Measurements from ENCODE around the gene ARL5B. TPM values are rescaled to one million over a fixed set of nuclear protein-coding genes. Genes with fewer than 3 reads are reported as not detected.
"Not testable (repeated sequence)": the region's sequence is repeated elsewhere in the genome, so short reads cannot be mapped to it uniquely, and the experiment has no call there.

Gene ARL5B, protein sequence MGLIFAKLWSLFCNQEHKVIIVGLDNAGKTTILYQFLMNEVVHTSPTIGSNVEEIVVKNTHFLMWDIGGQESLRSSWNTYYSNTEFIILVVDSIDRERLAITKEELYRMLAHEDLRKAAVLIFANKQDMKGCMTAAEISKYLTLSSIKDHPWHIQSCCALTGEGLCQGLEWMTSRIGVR
- 10 to 100 TPM; 35.3 to 40.7 (median 39.5) TPM for polyA plus RNA-seq (ENCODE audit: insufficient read length in 3 of 3)
- long read RNA-seq, donor 1, full-length matches to known transcripts, result 7 of 7 reads
- long read RNA-seq, donor 1, partial matches to known transcripts, result 0 of 7 reads
- long read RNA-seq, donor 1, other reads (novel, unspliced or antisense), result 0 of 7 reads
- long read RNA-seq, donor 2, full-length matches to known transcripts, result 9 of 9 reads
- long read RNA-seq, donor 2, partial matches to known transcripts, result 0 of 9 reads
- long read RNA-seq, donor 2, other reads (novel, unspliced or antisense), result 0 of 9 reads
- long read RNA-seq, donor 3, full-length matches to known transcripts, result 8 of 18 reads
- long read RNA-seq, donor 3, partial matches to known transcripts, result 10 of 18 reads
- long read RNA-seq, donor 3, other reads (novel, unspliced or antisense), result 0 of 18 reads
- long read RNA-seq, donor 4, full-length matches to known transcripts, result 5 of 5 reads
- long read RNA-seq, donor 4, partial matches to known transcripts, result 0 of 5 reads
- long read RNA-seq, donor 4, other reads (novel, unspliced or antisense), result 0 of 5 reads
- long read RNA-seq, donor 5, full-length matches to known transcripts, result 6 of 6 reads
- long read RNA-seq, donor 5, partial matches to known transcripts, result 0 of 6 reads
- long read RNA-seq, donor 5, other reads (novel, unspliced or antisense), result 0 of 6 reads
- long read RNA-seq, donor 6, full-length matches to known transcripts, result 11 of 11 reads
- long read RNA-seq, donor 6, partial matches to known transcripts, result 0 of 11 reads
- long read RNA-seq, donor 6, other reads (novel, unspliced or antisense), result 0 of 11 reads
- long read RNA-seq, donor 7, full-length matches to known transcripts, result 14 of 14 reads
- long read RNA-seq, donor 7, partial matches to known transcripts, result 0 of 14 reads
- long read RNA-seq, donor 7, other reads (novel, unspliced or antisense), result 0 of 14 reads
- long read RNA-seq, donor 8, full-length matches to known transcripts, result 8 of 8 reads
- long read RNA-seq, donor 8, partial matches to known transcripts, result 0 of 8 reads
- long read RNA-seq, donor 8, other reads (novel, unspliced or antisense), result 0 of 8 reads
- long read RNA-seq, donor 9, full-length matches to known transcripts, result 12 of 17 reads
- long read RNA-seq, donor 9, partial matches to known transcripts, result 5 of 17 reads
- long read RNA-seq, donor 9, other reads (novel, unspliced or antisense), result 0 of 17 reads
- long read RNA-seq, donor 10, full-length matches to known transcripts, result 13 of 13 reads
- long read RNA-seq, donor 10, partial matches to known transcripts, result 0 of 13 reads
- long read RNA-seq, donor 10, other reads (novel, unspliced or antisense), result 0 of 13 reads
- long read RNA-seq, donor 11, full-length matches to known transcripts, result 4 of 4 reads
- long read RNA-seq, donor 11, partial matches to known transcripts, result 0 of 4 reads
- long read RNA-seq, donor 11, other reads (novel, unspliced or antisense), result 0 of 4 reads
- long read RNA-seq, donor 12, full-length matches to known transcripts, result 20 of 26 reads
- long read RNA-seq, donor 12, partial matches to known transcripts, result 6 of 26 reads
- long read RNA-seq, donor 12, other reads (novel, unspliced or antisense), result 0 of 26 reads
- long read RNA-seq, donor 13, full-length matches to known transcripts, result 7 of 7 reads
- long read RNA-seq, donor 13, partial matches to known transcripts, result 0 of 7 reads
- long read RNA-seq, donor 13, other reads (novel, unspliced or antisense), result 0 of 7 reads
- long read RNA-seq, donor 14, result 0 reads
- long read RNA-seq, donor 15, full-length matches to known transcripts, result 9 of 9 reads
- long read RNA-seq, donor 15, partial matches to known transcripts, result 0 of 9 reads
- long read RNA-seq, donor 15, other reads (novel, unspliced or antisense), result 0 of 9 reads
- long read RNA-seq, donor 16, full-length matches to known transcripts, result 14 of 14 reads
- long read RNA-seq, donor 16, partial matches to known transcripts, result 0 of 14 reads
- long read RNA-seq, donor 16, other reads (novel, unspliced or antisense), result 0 of 14 reads

DNA sequence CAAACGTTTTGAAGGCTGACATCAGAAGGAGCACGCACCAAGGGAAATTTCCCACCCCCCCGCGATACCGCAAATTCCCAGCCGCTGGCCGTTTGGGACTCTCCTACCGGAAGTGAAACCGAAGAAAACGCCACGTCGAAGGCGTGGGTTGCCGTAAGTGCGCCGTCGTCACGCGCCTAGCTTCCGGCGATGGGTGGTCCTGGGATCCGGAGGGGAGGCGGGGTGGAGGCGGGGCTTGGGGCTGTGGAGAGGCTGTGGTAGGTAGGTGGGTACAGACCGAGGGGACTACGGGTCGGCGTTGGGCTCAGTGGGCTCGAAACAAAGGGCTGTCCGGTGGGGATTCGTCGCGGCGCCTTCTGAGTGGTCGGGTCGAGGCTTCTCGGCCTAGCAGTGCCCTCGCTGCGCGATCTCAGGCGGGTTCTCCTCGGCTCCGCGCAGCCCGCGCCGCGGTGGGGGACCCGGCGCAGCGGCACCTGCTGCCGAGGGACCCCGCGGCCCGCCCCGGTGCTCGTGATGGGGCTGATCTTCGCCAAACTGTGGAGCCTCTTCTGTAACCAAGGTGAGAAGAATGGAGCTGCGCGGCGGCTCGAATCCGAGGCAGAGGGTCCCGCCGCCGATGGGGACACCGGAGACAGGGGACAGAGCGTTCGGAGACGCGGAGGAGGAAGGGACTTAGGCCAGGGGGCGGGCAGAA is at the start of gene ARL5B:
TSS of gene ARL5B (plus strand) at position 307 of the 694 bp plus-strand sequence. CDS start at position 514, 207 bp downstream.
- DNase-seq, result peak; percentile 98

DNA sequence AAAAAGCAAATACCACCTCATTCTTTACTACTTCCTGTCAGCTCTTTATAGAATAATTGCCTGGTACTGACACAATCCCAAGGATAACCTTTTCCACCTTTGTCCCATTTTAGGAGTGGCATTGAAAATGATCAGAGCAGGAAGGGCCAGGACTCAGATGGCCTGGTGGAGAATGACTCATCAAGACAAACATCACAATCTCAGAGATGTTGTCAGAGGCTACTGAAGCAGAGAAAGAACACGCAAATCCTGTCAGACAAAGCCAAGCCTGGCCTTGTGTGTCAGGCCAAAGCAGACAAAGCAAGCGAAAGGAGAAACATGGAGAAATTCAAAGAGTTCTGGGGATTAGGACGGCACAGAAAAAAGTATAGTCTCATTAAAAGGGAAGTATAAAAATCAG is 48.7 kb upstream of the ARL5B start:
- no peak for DNase-seq

DNA sequence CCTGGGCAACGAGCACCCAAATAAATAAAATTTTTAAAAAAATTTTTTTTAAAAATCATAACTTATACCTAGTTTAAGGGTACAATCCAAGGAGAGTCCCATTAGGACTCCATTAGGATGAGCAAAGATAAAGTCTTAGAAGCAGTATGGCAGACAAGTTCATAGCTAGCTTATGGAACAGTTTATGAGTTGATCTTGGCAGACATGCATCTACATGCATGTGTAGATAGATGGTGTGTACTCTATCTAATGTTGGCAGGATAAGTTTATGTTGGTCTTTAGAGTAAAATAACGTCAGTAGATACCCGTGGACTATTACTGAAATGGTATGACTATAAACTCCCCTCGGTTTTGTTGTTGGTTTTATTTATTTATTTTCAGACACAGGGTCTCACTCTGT is 48.1 kb upstream of the ARL5B start:
- DNase-seq, result no peak

DNA sequence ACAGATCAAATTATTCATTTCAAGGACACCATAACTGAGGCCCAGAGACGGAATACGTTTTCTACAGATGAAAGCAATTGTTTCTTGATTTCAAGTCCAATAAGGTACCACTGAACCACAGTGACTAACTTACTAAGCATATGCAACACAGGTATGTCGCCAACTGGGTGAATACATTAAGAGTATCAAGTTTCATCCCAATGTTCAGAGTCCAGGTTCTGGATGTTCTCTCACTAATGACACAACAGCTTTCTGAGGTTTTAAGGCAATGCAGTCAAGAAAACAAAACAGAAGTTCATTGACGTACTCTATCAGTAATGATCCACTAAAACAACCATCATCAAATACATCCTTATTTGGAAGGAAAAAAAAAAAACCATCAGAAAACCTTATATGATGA is 43.6 kb upstream of the ARL5B start:
- DNase-seq, result no peak

DNA sequence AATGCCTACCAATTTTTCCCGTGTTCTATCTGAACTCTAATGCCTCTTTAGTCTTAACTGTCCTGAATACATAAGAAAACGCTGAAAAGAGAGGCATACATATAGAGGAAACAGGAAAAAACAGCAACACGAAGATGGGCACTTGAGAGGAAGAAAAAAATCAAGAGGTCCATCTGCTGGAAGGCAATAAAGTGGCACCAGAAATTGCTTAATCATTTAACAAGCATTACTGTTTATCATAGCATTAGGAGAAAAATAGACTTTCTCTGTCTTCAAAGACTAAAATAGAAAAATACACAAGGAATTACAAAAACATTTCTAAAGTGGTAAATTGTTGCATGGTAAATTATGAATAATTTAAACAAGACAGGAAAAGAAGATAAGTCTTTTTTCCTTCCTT is 42.9 kb upstream of the ARL5B start:
- no peak for DNase-seq

DNA sequence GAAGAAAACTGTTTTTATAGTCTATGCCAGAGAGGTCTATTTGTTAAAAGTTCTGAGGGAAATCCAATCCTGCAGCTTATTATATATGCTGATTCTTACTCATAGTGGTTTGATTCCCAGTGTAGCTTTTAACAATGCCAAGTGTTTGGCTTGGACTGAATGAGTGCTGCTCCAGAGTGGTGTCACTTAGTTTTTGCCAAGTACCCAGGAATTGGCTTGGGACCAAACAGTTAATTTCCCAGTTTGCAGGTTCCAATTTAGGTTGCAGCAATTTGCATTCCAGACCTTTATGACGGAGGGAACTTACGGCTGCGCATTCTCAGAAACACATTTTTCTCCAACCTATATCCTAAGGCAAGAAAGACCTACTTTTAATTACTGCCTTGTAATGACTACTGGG is 40.2 kb upstream of the ARL5B start:
- no peak for DNase-seq

DNA sequence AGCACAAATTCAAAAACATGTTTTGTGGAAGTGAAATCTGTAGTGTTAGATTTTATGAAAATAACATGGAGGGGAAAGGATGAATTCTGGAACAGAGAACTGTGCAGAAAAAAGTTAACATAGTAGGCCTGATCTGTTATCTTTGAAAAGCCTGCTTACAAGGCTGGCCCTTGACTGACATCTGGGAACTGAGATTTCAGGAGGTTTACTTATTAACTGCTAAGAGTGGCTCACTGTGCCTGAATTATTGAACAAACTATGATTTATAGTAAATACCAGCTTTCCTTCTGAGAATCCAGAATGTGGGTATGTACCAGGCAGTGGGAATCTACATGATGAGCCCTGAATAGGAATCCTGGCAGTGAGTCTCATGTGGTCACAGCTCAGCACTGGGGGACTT is 38.4 kb upstream of the ARL5B start:
- no peak for DNase-seq

DNA sequence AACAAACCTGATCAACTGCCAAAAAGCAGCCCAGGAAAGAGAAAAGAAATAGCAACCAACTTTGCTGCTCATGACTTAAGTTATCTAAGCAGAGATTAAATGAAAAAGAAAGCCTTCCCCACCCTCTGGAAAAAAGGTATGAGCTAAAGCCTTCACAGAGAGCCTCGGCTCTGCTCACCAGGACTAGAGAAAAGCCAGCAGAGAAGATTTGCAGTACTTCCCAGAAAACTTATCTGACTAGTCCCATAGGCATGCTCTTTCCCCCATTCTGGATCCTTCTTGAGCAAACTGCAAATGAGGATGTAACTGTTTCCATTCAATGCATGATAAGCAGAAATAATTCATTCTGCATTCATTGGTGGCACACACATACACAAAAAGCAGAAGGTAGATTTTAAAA is 35.6 kb upstream of the ARL5B start:
- DNase-seq, result not testable (repeated sequence)

DNA sequence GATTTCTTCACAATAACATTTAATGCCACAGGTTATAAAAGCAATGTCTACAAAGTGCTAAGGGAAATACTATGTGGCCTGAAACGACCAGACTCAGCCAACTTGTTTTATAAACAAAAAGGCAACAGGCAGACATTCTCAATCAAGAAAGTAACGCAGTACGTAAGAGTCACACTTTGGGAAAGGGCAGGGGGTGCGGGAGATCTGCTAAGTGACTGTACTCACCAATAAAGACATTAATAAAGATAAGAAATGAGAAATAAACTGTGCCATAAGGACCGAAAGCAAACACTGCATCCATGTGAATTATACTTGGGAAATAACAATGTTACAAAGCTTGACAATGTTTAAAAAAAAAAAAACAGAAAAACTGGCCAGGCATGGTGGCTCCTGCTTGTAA is 33.3 kb upstream of the ARL5B start:
- no peak for DNase-seq

DNA sequence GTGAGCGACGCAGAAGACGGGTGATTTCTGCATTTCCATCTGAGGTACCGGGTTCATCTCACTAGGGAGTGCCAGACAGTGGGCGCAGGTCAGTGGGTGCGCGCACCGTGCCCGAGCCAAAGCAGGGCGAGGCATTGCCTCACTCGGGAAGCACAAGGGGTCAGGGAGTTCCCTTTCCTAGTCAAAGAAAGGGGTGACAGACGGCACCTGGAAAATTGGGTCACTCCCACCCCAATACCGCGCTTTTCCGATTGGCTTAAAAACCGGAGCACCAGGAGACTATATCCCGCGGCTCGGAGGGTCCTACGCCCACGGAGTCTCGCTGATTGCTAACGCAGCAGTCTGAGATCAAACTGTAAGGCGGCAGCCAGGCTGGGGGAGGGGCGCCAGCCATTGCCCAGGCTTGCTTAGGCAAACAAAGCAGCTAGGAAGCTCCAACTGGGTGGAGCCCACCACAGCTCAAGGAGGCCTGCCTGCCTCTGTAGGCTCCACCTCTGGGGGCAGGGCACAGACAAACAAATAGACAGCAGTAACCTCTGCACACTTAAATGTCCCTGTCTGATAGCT is 31.7 kb upstream of the ARL5B start:
- peak; percentile 39 for DNase-seq

DNA sequence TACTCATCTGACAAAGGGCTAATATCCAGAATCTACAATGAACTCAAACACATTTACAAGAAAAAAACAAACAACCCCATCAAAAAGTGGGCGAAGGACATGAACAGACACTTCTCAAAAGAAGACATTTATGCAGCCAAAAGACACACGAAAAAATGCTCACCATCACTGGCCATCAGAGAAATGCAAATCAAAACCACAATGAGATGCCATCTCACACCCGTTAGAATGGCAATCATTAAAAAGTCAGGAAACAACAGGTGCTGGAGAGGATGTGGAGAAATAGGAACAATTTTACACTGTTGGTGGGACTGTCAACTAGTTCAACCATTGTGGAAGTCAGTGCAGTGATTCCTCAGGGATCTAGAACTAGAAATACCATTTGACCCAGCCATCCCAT is 26.7 kb upstream of the ARL5B start:
- not testable (repeated sequence) for DNase-seq

DNA sequence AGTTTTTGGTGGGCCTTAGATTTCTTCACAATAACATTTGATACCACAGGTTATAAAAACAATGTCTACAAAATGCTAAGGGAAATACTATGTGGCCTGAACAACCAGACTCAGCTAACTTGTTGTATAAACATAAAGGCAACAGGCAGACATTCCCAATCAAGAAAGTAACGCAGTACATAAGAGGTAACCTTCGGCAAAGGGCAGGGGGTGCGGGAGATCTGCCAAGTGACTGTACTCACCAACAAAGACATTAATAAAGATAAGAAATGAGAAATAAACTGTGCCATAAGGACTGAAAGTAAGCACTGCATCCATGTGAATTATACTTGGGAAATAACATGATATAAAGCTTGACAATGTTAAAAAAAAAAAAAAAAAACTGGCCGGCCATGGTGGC is 23.2 kb upstream of the ARL5B start:
- DNase-seq, result no peak

DNA sequence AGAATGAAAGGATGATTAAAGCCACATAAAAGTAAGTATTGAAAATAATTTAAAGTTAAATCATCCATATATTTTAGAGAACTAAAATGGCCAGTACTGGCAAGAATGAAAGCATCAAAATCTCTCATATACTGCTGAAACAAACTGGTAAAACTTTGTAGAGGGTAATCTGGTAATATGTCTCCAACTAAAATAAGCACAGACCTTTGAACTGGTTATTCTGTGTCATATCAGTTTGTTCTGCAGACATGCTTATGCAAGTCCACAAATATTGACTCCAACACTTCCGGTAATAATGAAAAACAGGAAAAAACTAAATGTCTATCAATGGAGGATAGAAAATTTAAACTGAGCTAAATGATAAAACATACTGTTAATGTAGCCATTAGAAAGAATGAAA is 21.8 kb upstream of the ARL5B start:
- not testable (repeated sequence) for DNase-seq

DNA sequence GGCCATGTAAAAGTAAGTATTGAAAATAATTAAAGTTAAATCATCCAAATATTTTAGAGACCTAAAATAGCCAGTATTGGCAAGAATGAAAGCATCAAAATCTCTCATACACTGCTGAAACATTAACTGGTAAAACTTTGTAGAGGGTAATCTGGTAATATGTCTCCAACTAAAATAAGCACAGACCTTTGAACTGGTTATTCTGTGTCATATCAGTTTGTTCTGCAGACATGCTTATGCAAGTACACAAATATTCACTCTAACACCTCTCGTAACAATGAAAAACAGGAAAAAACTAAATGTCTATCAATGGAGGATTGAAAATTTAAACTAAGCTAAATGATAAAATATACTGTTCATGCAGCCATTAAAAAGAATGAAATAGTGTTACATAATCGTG is 19.5 kb upstream of the ARL5B start:
- DNase-seq, result not testable (repeated sequence)

DNA sequence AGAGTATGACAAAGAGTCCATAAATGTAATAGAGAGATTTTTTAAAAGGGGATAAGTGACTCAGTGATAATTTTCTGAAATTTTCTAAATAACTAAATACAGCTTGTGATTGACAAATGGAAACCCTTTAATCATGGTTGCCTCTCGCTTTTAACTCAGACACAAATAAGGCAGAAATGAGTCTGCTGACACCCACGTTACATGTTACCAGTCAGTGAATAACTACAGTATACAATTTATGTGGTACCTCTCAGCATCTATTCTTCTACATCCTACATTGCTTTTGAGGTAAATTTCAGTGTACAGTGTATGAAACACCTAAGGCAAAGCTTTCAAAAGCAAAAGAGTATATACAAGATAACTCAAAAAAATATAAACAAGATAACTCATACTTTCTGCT is 12.1 kb upstream of the ARL5B start:
- no peak for DNase-seq

DNA sequence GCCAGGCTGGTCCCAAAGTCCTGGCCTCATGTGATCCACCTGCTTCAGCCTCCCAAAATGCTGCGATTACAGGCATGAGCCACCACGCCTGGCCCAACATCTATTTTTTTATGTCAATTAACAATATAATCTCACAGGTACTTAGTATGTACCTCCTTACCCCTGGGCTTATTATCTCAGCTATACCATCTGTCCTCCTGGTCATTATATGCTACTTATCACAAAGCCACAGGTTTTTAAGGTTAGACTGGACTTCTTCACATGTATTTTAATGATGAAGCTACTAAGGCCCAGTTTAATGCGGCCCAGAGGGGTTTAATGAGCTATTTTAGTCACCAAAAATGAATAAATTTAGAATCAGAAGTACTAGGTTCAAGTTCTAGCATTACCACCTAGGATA is 11.3 kb upstream of the ARL5B start:
- DNase-seq, result no peak

DNA sequence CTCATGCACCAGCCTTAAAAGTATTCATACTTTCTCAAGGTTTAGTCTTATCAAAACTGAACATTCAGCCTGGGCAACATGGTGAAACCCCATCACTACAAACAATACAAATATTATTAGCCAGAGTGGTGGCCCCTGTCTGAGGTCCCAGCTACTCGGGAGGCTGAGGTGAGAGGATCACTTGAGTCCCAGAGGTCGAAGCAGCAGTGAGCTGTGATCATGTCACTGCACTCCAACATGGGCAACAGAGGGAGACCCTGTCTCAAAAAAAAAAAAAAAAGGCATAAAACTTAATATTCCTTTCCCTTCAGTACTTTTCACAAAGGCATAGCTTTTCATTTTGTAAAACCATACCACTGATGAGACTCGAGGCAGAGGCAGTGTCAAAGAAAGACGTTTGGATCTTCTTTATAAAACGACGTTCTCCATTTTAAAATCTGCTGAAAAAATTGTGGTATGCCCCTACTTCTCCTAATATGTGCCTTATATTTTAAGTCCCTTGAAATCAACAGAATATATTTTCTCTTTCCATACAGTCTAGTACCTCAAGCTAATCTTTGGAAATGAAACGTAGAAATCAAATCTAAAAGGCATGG is 9.8 kb upstream of the ARL5B start:
- no peak for DNase-seq

DNA sequence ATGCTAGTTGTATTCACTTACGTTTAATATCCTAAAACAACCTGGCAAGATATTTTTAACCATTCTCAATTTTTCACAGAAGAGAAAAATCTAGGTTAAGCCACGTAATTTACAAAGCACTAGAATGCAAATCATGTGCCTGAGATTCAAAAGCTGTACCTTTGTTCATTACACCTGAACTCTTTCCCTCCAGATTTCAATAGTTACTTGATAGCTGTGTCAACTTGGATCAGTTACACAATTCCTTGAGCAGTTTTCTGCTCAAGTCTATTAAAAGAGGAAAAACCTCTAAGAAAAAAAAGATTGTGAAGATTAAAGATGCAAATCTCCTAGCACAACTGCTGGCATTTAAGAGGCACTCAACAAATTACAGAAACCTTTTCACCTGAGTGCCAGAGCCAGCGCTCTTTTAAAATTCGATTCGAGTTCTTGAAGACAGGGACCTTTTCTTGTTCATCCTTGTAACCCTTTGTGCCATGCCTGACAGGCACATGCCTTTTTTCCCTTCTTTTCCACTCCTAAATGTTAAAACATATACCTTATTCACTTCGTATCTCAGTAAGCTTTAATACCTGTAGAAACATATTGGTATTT is 8.7 kb upstream of the ARL5B start:
- DNase-seq, result no peak
